Measurements from ENCODE around the gene LRFN2. TPM values are rescaled to one million over a fixed set of nuclear protein-coding genes. Genes with fewer than 3 reads are reported as not detected.

Gene LRFN2
- total and polyA plus RNA-seq, 5 donors, result not detected

- ATAC-seq (no peak), DNase-seq (no peak)
- intact Hi-C loops (cut with DNase I), result no loop called here
- H3K27me3 ChIP-seq (ENCODE audit: control insufficient read depth, insufficient read depth), result no peaks in the 10 kb centered on the region
- 80% methylated on average over 7 of the region's 7 CpGs for WGBS
- no peak overlapping the region for H3K4me3 ChIP-seq (ENCODE audit: low read length)
- H3K9me3 ChIP-seq (ENCODE audit: control insufficient read depth, low read length), result no peaks in the 10 kb centered on the region
- no peak overlapping the region for H3K27ac ChIP-seq (ENCODE audit: low read length)
- H3K4me1 ChIP-seq (ENCODE audit: control insufficient read depth, insufficient read depth, low read length), result peaks cover 3% of the 10 kb centered on the region
These were observed 54.7 kb downstream of the LRFN2 start for GRCh38 chr6:40532349-40533000.

GRCh38 chr6:40529919-40530318, 57.2 kb downstream of the LRFN2 start:
- no peaks in the 10 kb centered on the region for H3K27me3 ChIP-seq (ENCODE audit: control insufficient read depth, insufficient read depth)
- no peak overlapping the region for H3K4me3 ChIP-seq (ENCODE audit: low read length)
- no peak for ATAC-seq
- WGBS, result 74% methylated on average over 5 of the region's 5 CpGs
- peaks cover 3% of the 10 kb centered on the region for H3K4me1 ChIP-seq (ENCODE audit: control insufficient read depth, insufficient read depth, low read length)
- no peak overlapping the region for H3K27ac ChIP-seq (ENCODE audit: low read length)
- intact Hi-C loops (cut with DNase I), result no loop called here
- H3K9me3 ChIP-seq (ENCODE audit: control insufficient read depth, low read length), result no peaks in the 10 kb centered on the region
- no peak for DNase-seq

DNA sequence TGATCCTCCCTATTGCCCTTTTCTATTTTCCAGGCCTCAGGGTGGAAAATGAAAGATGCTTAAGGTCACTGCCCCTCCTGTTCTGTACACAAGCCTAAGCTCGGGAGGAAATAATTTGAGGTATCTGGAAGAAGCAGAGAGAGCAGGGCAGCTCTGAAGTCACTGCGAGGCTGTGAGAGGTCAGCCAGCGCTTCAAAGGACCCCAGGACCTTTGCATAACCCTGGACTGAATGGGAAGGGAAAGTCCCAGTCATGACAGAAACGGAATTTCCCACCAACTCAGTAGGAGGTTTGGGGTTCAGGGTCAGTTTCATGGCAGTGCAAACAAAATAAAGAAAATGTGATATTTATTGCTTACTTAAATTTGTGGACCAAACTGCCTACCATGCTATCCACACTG, 58.1 kb downstream of the LRFN2 start:
- no peaks in the 10 kb centered on the region for H3K9me3 ChIP-seq (ENCODE audit: control insufficient read depth, low read length)
- peaks cover 3% of the 10 kb centered on the region for H3K4me1 ChIP-seq (ENCODE audit: control insufficient read depth, insufficient read depth, low read length)
- WGBS, result 68% methylated on average over 4 of the region's 4 CpGs
- DNase-seq, result no peak
- H3K27ac ChIP-seq (ENCODE audit: low read length), result no peak overlapping the region
- ATAC-seq, result no peak
- no peak overlapping the region for H3K4me3 ChIP-seq (ENCODE audit: low read length)
- intact Hi-C loops (cut with DNase I), result no loop called here
- H3K27me3 ChIP-seq (ENCODE audit: control insufficient read depth, insufficient read depth), result no peaks in the 10 kb centered on the region

DNA sequence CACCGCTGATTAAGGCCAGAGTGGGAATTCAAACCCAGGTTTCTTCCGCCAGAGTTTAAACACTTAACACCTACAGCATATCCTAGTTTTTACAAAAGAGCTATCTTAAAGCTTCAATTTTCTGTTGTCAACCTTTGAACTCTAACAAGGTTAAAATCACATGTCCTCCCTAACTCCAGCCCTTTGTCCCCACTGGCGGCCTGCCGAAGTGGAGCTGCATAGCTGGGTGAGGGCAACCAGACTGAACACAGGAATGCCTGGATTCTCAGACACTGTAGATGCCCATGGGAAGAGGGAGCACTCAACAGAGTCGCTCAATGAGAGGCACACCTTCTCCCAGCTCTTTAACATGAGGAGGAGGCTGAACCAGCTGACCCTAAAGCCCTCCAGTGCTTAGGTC, 59.1 kb downstream of the LRFN2 start:
- DNase-seq (no peak), ATAC-seq (no peak)
- WGBS, result 88% methylated on average over 5 of the region's 5 CpGs
- Histone ChIP-seq H3K27ac (ENCODE audit: low read length) (no peak overlapping the region), H3K27me3 (ENCODE audit: control insufficient read depth, insufficient read depth) (no peaks in the 10 kb centered on the region), H3K4me3 (ENCODE audit: low read length) (no peak overlapping the region), H3K9me3 (ENCODE audit: control insufficient read depth, low read length) (no peaks in the 10 kb centered on the region), H3K4me1 (ENCODE audit: control insufficient read depth, insufficient read depth, low read length) (no peaks in the 10 kb centered on the region)
- intact Hi-C loops (cut with DNase I), result no loop called here

DNA sequence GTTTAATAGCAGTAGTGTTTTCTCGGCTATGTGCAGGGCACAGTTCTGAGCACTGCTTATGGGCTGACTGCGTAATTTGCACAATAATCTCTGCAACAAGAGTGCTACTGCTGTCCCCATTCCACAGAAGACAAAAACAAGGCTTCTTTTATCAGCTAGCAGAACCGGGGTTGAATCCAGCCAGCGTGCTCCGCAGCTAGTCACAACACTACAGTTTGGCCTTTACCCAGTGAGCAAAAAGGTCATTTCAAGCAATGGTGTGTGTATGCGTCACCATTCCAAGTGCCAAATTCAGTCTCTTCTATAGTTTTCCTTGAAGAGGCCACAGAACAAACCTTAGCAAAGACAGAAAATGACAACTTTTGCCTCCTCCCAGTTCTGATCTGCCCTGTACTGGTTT, 61.1 kb downstream of the LRFN2 start:
- H3K27me3 ChIP-seq (ENCODE audit: control insufficient read depth, insufficient read depth), result no peaks in the 10 kb centered on the region
- intact Hi-C loops (cut with DNase I), result no loop called here
- H3K4me3 ChIP-seq (ENCODE audit: low read length), result no peak overlapping the region
- no peaks in the 10 kb centered on the region for H3K4me1 ChIP-seq (ENCODE audit: control insufficient read depth, insufficient read depth, low read length)
- no peaks in the 10 kb centered on the region for H3K9me3 ChIP-seq (ENCODE audit: control insufficient read depth, low read length)
- 74% methylated on average over 6 of the region's 6 CpGs for WGBS
- H3K27ac ChIP-seq (ENCODE audit: low read length), result no peak overlapping the region
- DNase-seq (no peak), ATAC-seq (no peak)

GRCh38 chr6:40524797-40525585, 62.2 kb downstream of the LRFN2 start:
- 70% methylated on average over 6 of the region's 6 CpGs for WGBS
- Histone ChIP-seq H3K9me3 (ENCODE audit: control insufficient read depth, low read length) (no peaks in the 10 kb centered on the region), H3K4me1 (ENCODE audit: control insufficient read depth, insufficient read depth, low read length) (no peaks in the 10 kb centered on the region), H3K27ac (ENCODE audit: low read length) (no peak overlapping the region), H3K4me3 (ENCODE audit: low read length) (no peak overlapping the region), H3K27me3 (ENCODE audit: control insufficient read depth, insufficient read depth) (no peaks in the 10 kb centered on the region)
- intact Hi-C loops (cut with DNase I), result no loop called here
- no peak for ATAC-seq
- no peak for DNase-seq

DNA sequence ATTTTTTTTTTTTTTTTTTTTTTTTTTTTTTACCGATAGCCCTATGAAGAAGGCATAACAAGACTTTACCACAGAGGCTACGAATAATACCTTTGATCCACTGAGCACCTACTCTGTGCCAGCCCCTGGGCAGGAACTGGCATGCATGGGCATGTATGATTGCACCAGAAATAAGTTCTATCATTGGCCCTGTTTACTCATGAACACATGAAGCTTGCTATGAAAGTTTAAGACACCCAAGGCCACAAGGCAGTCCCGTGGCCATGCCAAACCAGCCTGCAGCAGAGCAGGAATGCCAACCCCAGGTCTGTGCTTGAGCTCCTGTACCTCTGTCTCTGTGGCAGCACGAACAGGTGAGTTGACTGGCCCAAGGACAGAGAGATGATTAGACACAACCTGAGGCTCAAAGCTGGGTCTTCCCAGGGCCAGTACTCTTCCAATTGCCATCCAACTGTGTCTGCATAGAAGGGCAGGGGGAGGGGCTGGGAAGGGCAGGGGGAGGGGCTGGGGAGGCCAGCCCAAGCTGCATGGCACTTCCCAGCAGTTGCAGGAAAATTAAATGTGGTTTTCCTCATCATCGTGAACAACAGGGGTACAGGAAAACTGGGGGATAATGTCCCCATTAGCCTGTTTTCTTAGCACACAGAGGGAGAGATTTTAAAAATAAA, 63.5 kb downstream of the LRFN2 start:
- H3K9me3 ChIP-seq (ENCODE audit: control insufficient read depth, low read length), result no peaks in the 10 kb centered on the region
- intact Hi-C loops (cut with DNase I), result no loop called here
- no peak overlapping the region for H3K27ac ChIP-seq (ENCODE audit: low read length)
- no peak overlapping the region for H3K4me3 ChIP-seq (ENCODE audit: low read length)
- ATAC-seq (no peak), DNase-seq (no peak)
- H3K27me3 ChIP-seq (ENCODE audit: control insufficient read depth, insufficient read depth), result no peaks in the 10 kb centered on the region
- H3K4me1 ChIP-seq (ENCODE audit: control insufficient read depth, insufficient read depth, low read length), result no peaks in the 10 kb centered on the region
- WGBS, result 56% methylated on average over 5 of the region's 5 CpGs

DNA sequence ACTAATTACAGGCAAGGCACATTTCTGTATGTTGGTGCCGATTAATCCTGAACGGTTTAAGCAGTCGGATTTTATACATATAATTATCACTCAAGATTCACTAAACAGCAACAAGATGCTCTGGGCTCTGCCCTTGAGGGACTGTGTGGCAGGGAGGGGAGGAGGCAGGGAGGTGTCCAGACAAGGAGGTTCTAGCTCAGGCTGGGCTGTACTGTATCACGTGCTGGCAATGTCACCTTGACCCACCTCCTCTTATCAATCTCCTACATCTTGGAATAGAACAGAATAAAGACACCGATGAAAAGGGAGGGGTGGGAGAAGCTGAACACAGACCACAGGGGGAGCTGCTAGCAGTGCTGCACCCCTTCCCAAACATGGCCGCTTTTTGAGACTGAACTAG, 65.7 kb downstream of the LRFN2 start:
- intact Hi-C loops (cut with DNase I), result no loop called here
- ATAC-seq (no peak), DNase-seq (no peak)
- no peaks in the 10 kb centered on the region for H3K4me1 ChIP-seq (ENCODE audit: control insufficient read depth, insufficient read depth, low read length)
- H3K27ac ChIP-seq (ENCODE audit: low read length), result no peak overlapping the region
- H3K27me3 ChIP-seq (ENCODE audit: control insufficient read depth, insufficient read depth), result no peaks in the 10 kb centered on the region
- 75% methylated on average over 6 of the region's 6 CpGs for WGBS
- H3K4me3 ChIP-seq (ENCODE audit: low read length), result no peak overlapping the region
- no peaks in the 10 kb centered on the region for H3K9me3 ChIP-seq (ENCODE audit: control insufficient read depth, low read length)

GRCh38 chr6:40520678-40521077, 66.5 kb downstream of the LRFN2 start:
- Histone ChIP-seq H3K27ac (ENCODE audit: low read length) (no peak overlapping the region), H3K4me3 (ENCODE audit: low read length) (no peak overlapping the region), H3K9me3 (ENCODE audit: control insufficient read depth, low read length) (no peaks in the 10 kb centered on the region), H3K4me1 (ENCODE audit: control insufficient read depth, insufficient read depth, low read length) (no peaks in the 10 kb centered on the region), H3K27me3 (ENCODE audit: control insufficient read depth, insufficient read depth) (no peaks in the 10 kb centered on the region)
- peak; percentile 82 to 91 for ATAC-seq
- intact Hi-C loops (cut with DNase I), result no loop called here
- WGBS, result 29% methylated on average over 10 of the region's 10 CpGs
- peak; percentile 44 to 76 (median 74) for DNase-seq

- WGBS, result 51% methylated on average over 5 of the region's 5 CpGs
- Histone ChIP-seq H3K9me3 (ENCODE audit: control insufficient read depth, low read length) (no peaks in the 10 kb centered on the region), H3K4me1 (ENCODE audit: control insufficient read depth, insufficient read depth, low read length) (no peaks in the 10 kb centered on the region), H3K27ac (ENCODE audit: low read length) (no peak overlapping the region), H3K27me3 (ENCODE audit: control insufficient read depth, insufficient read depth) (no peaks in the 10 kb centered on the region), H3K4me3 (ENCODE audit: low read length) (no peak overlapping the region)
- intact Hi-C loops (cut with DNase I), result no loop called here
- DNase-seq, result no peak
- ATAC-seq, result no peak
These were observed 67.1 kb downstream of the LRFN2 start for GRCh38 chr6:40520084-40520483.

- ATAC-seq (no peak), DNase-seq (no peak)
- Histone ChIP-seq H3K27me3 (ENCODE audit: control insufficient read depth, insufficient read depth) (no peaks in the 10 kb centered on the region), H3K4me1 (ENCODE audit: control insufficient read depth, insufficient read depth, low read length) (no peaks in the 10 kb centered on the region), H3K27ac (ENCODE audit: low read length) (no peak overlapping the region), H3K9me3 (ENCODE audit: control insufficient read depth, low read length) (no peaks in the 10 kb centered on the region), H3K4me3 (ENCODE audit: low read length) (no peak overlapping the region)
- intact Hi-C loops (cut with DNase I), result loop anchor here in 1 of 4 donors (10.0 kb wide), 1 partner anchor 93 kb away; no protein-coding TSS in a partner anchor
- WGBS, result 75% methylated on average over 5 of the region's 5 CpGs
These were observed 69.5 kb downstream of the LRFN2 start for GRCh38 chr6:40517654-40518053.
